Measurements from ENCODE around the gene NINJ2. TPM values are rescaled to one million over a fixed set of nuclear protein-coding genes. Genes with fewer than 3 reads are reported as not detected.

NINJ2 gene
- total RNA-seq, 1 experiment from 2014 or later, result 0.24 TPM

- H2AFZ ChIP-seq (ENCODE audit: low read length), result no peak overlapping the region
- DNase-seq, result no peak
- TF ChIP-seq CTCF (conservative IDR thresholded peaks at IDR 0.05), result no peak
- no peak overlapping the region for H3K23ac ChIP-seq (ENCODE audit: insufficient read length, low read depth, low read length)
- no peak overlapping the region for H3K18ac ChIP-seq (ENCODE audit: insufficient read length, low read depth, low read length)
- no peak overlapping the region for H2BK12ac ChIP-seq (ENCODE audit: insufficient read length, low read depth, low read length)
- H3K4me2 ChIP-seq (ENCODE audit: insufficient read depth, insufficient read length, low read length), result no peak overlapping the region
- H3K4me1 Mint-ChIP-seq, result peaks cover 12 to 13% of the 10 kb centered on the region in 2 experiments
- H3K27me3 ChIP-seq (ENCODE audit: insufficient read depth, low read length), result no peaks in the 10 kb centered on the region
- H2AK5ac ChIP-seq (ENCODE audit: insufficient read length, low read length), result no peak overlapping the region
- no peaks in the 10 kb centered on the region for H3K79me1 ChIP-seq (ENCODE audit: insufficient read depth, low read depth, low read length, poor library complexity, severe bottlenecking)
- no peak overlapping the region for H2BK120ac ChIP-seq (ENCODE audit: low read depth, low read length, poor library complexity, severe bottlenecking)
- peaks cover 6% of the 10 kb centered on the region for H3K27me3 Mint-ChIP-seq (ENCODE audit: low read depth)
- no peak overlapping the region for H3K4ac ChIP-seq (ENCODE audit: low read depth, low read length)
- H3K9ac ChIP-seq (ENCODE audit: extremely low read depth, insufficient read length, low read length), result no peak overlapping the region
- H3K36me3 Mint-ChIP-seq (ENCODE audit: insufficient read depth in 1 of 3, low read depth in 3 of 3), result no peaks in the 10 kb centered on the region
- no peak overlapping the region for H3K4me3 Mint-ChIP-seq
- no peaks in the 10 kb centered on the region for H4K20me1 ChIP-seq (ENCODE audit: control insufficient read depth, insufficient read depth, insufficient read length)
- no peak overlapping the region for H4K8ac ChIP-seq (replicated peaks; ENCODE audit: insufficient read length, low read depth, low read length)
- H3K79me2 ChIP-seq (ENCODE audit: insufficient read depth, low read length), result no peaks in the 10 kb centered on the region
- no peak overlapping the region for H2BK5ac ChIP-seq (ENCODE audit: insufficient read length, low read length)
- H2BK15ac ChIP-seq (ENCODE audit: low read depth, low read length), result no peak overlapping the region
- H3K56ac ChIP-seq (ENCODE audit: insufficient read length, low read depth, low read length), result no peak overlapping the region
- H3K9me3 Mint-ChIP-seq, result no peaks in the 10 kb centered on the region
- no peak overlapping the region for H3T11ph ChIP-seq (ENCODE audit: low read length)
- H3K14ac ChIP-seq (ENCODE audit: insufficient read depth, low read length), result no peak overlapping the region
- no CpG with 5 or more reads among the region's 4 CpGs for WGBS (ENCODE audit: extremely low coverage, insufficient read length, low lambda C conversion rate)
- H4K91ac ChIP-seq (ENCODE audit: insufficient read length, low read depth, low read length), result no peak overlapping the region
- H3K4me1 ChIP-seq (ENCODE audit: insufficient read depth, low read length), result no peaks in the 10 kb centered on the region
- no peak overlapping the region for H3K27ac ChIP-seq (ENCODE audit: insufficient read length, low read depth, low read length)
- no peak overlapping the region for H3K27ac Mint-ChIP-seq
- no peaks in the 10 kb centered on the region for H3K23me2 ChIP-seq (ENCODE audit: insufficient read length, low read depth, low read length, poor library complexity, severe bottlenecking)
- H4K5ac ChIP-seq (ENCODE audit: insufficient read length, low read depth, low read length), result no peak overlapping the region
- no peak overlapping the region for H2BK20ac ChIP-seq (ENCODE audit: low read depth, low read length, poor library complexity, severe bottlenecking)
- no peaks in the 10 kb centered on the region for H3K9me3 ChIP-seq (ENCODE audit: control insufficient read depth, low read depth, low read length)
These were observed 50.4 kb downstream of the NINJ2 start for GRCh38 chr12:612886-613285.

Data from H9 (cell line).